DND-41 (cell line): ENCODE results near the gene MID2.

Source experiments
- ATAC-seq: fragments of 200-7000 bp; cut with Tn5 transposase; 3 replicates; pipeline ENCODE4 v1.9.1; 2021; ENCODE audit warnings: low read depth; ENCODE audit not compliant: insufficient read depth
- DNase-seq: peaks from one replicate; pipeline ENCODE4 v3.0.0-alpha.2; 2020
- H2AFZ ChIP-seq: 2 replicates; pipeline ENCODE4 v1.6.0; 2012; ENCODE audit warnings: low read depth, low read length
- H3K27ac ChIP-seq: 2 replicates; pipeline ENCODE4 v1.5.1; 2012; ENCODE audit warnings: low read length, inconsistent platforms
- H3K27me3 ChIP-seq: fragments of 200-600 bp; sonication (generic); 2 replicates; pipeline ENCODE4 v1.6.0; 2012; ENCODE audit warnings: low read length, mild to moderate bottlenecking, inconsistent platforms; ENCODE audit not compliant: insufficient read depth, poor library complexity
- H3K36me3 ChIP-seq: 2 replicates; pipeline ENCODE4 v1.5.1; 2012; ENCODE audit warnings: low read length, inconsistent platforms; ENCODE audit not compliant: insufficient read depth
- H3K4me1 ChIP-seq: 2 replicates; pipeline ENCODE4 v1.5.1; 2012; ENCODE audit warnings: mild to moderate bottlenecking, low read length; ENCODE audit not compliant: insufficient read depth
- H3K4me2 ChIP-seq: 2 replicates; pipeline ENCODE4 v1.6.0; 2012; ENCODE audit warnings: mild to moderate bottlenecking, moderate library complexity, low read length, inconsistent platforms; ENCODE audit not compliant: insufficient read depth
- H3K4me3 ChIP-seq, 2 experiments: fragments of 200-600 bp in 1 of 2; shearing (Covaris generic) in 1 of 2; 2 replicates each; pipeline ENCODE4 v1.5.1; 2012 to 2016; ENCODE audit warnings: inconsistent platforms in 2 of 2, low read length in 2 of 2, mild to moderate bottlenecking in 2 of 2, low read depth in 1 of 2, moderate library complexity in 1 of 2
- H3K79me2 ChIP-seq: 2 replicates; pipeline ENCODE4 v1.6.0; 2012; ENCODE audit warnings: low read length, inconsistent platforms; ENCODE audit not compliant: insufficient read depth
- H3K9ac ChIP-seq: 2 replicates; pipeline ENCODE4 v1.6.0; 2012; ENCODE audit warnings: low read depth, mild to moderate bottlenecking, inconsistent platforms, low read length, moderate library complexity
- H3K9me3 ChIP-seq: 2 replicates; pipeline ENCODE4 v1.5.1; 2012; ENCODE audit warnings: low read length, moderate library complexity, mild to moderate bottlenecking, inconsistent platforms; ENCODE audit not compliant: insufficient read depth, severe bottlenecking
- H4K20me1 ChIP-seq: 2 replicates; pipeline ENCODE4 v1.6.0; 2012; ENCODE audit warnings: low read length; ENCODE audit not compliant: insufficient read depth
- CTCF ChIP-seq: IDR thresholded peaks from 2 replicates; pipeline ENCODE4 v1.5.1; 2012; ENCODE audit warnings: borderline replicate concordance, low read length, moderate library complexity, mild to moderate bottlenecking; ENCODE audit not compliant: poor library complexity, severe bottlenecking; ENCODE audit errors: extremely low read depth
- EZH2 ChIP-seq: IDR thresholded peaks from 3 replicates; pipeline ENCODE4 v1.6.1; 2012; ENCODE audit warnings: borderline replicate concordance, low read depth, mild to moderate bottlenecking, moderate library complexity, low read length, inconsistent platforms; ENCODE audit not compliant: severe bottlenecking

Gene MID2

GRCh38 chrX:107880054-107880610 lies 54.5 kb downstream of the MID2 start:
- Histone ChIP-seq H3K9ac (no peak overlapping the region), H3K4me2 (no peak overlapping the region), H3K27ac (no peak overlapping the region), H3K4me1 (no peaks in the 10 kb centered on the region), H4K20me1 (no peaks in the 10 kb centered on the region), H3K9me3 (no peaks in the 10 kb centered on the region), H3K36me3 (no peaks in the 10 kb centered on the region), H3K79me2 (no peaks in the 10 kb centered on the region), H3K4me3 (no peak overlapping the region), H2AFZ (no peak overlapping the region), H3K27me3 (no peaks in the 10 kb centered on the region)
- ATAC-seq (no peak), DNase-seq (no peak)
- no peak for TF ChIP-seq EZH2
- TF ChIP-seq CTCF = no peak

- Histone ChIP-seq H3K4me3 (no peak overlapping the region), H3K9ac (no peak overlapping the region), H3K79me2 (no peaks in the 10 kb centered on the region), H2AFZ (no peak overlapping the region), H3K36me3 (no peaks in the 10 kb centered on the region), H3K4me1 (no peaks in the 10 kb centered on the region), H3K27me3 (no peaks in the 10 kb centered on the region), H3K4me2 (no peak overlapping the region), H3K9me3 (peaks cover 2% of the 10 kb centered on the region), H3K27ac (no peak overlapping the region), H4K20me1 (no peaks in the 10 kb centered on the region)
- 0 out of 3 replicates have a peak, but pooled peaks have one; percentile 48 for ATAC-seq
- DNase-seq = peak; percentile 8
- TF ChIP-seq CTCF (peak; percentile 60), EZH2 (no peak)
Measured at GRCh38 chrX:107894038-107894437, 68.4 kb downstream of the MID2 start.

GRCh38 chrX:107902721-107903120 lies 77.1 kb downstream of the MID2 start:
- Histone ChIP-seq H4K20me1 (no peaks in the 10 kb centered on the region), H3K4me3 (no peak overlapping the region), H3K9me3 (no peaks in the 10 kb centered on the region), H3K27me3 (no peaks in the 10 kb centered on the region), H3K9ac (no peak overlapping the region), H3K79me2 (no peaks in the 10 kb centered on the region), H3K4me2 (no peak overlapping the region), H3K36me3 (no peaks in the 10 kb centered on the region), H3K4me1 (no peaks in the 10 kb centered on the region), H2AFZ (no peak overlapping the region), H3K27ac (no peak overlapping the region)
- TF ChIP-seq EZH2 = no peak
- no peak for TF ChIP-seq CTCF
- ATAC-seq = no peak
- DNase-seq = no peak

GRCh38 chrX:107905366-107905765 lies 79.7 kb downstream of the MID2 start:
- Histone ChIP-seq H3K4me3 (no peak overlapping the region), H3K4me2 (no peak overlapping the region), H3K27ac (no peak overlapping the region), H3K4me1 (no peaks in the 10 kb centered on the region), H3K27me3 (no peaks in the 10 kb centered on the region), H4K20me1 (no peaks in the 10 kb centered on the region), H3K79me2 (no peaks in the 10 kb centered on the region), H3K9me3 (no peaks in the 10 kb centered on the region), H2AFZ (no peak overlapping the region), H3K9ac (no peak overlapping the region), H3K36me3 (no peaks in the 10 kb centered on the region)
- no peak for DNase-seq
- ATAC-seq = no peak
- TF ChIP-seq CTCF = no peak
- no peak for TF ChIP-seq EZH2
